GM18858 (cell line): ENCODE results near the gene CUX1.

ENCODE experiments used
- ATAC-seq: cut with Tn5 transposase; IDR thresholded peaks from one replicate; pipeline ENCODE4 v1.9.1; 2021; ENCODE audit not compliant: unreplicated experiment

The CUX1 gene

DNA sequence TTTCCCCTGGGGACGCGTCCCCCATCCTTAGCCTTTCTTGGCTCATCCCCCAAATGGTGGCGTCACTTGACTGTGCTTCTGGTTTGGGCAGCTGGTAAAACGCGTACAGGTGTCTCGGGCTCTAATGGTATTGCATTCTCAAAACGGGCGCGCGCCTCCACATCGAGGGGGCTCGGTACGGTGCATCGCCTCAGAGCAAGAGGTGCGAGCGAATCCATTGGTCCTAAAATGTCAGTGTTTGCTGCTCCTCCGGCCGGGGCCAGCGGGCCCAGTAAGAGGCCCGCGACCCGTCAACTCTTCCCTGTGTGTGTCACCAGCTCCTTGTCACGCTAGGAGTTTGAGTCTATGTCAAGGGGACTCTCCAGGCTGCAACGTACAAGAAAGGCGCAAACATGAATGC lies 378.6 kb downstream of the CUX1 start:
- ATAC-seq, result no peak

DNA sequence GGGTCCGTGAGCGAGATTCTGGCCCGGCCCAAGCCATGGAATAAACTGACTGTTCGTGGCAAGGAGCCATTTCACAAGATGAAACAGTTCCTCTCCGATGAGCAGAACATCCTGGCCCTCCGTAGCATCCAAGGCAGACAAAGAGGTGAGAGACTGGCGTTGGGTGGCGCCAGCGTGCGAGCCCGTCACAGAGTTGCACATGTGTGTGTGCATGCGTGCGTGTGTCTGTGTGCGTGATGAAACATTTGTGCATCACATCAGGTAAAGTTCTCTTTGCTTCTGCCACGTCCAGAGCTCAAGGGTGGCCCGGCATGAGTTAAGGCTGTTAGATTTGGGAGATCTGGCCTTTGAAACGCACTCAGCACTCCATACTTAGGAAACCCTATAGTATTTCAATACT lies 379.7 kb downstream of the CUX1 start:
- ATAC-seq, result no peak

DNA sequence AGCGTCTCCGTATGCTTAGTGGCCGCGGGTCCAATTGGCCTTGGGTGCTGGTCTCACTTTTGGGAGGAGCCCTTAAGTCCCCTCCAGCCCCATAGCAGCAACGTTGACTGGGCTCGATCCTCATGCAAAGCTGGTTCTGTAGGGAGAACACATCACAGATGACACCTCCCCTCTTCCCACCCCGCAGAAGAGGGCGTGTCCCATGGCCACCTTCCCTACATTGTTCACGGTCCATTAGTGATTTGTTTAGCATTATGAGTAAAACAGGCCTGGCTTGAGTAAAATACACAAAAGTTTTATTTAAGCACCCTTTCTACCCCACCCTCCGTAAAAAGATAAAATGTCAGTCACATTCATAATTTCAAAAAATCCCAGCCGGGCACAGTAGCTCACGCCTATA lies 380.2 kb downstream of the CUX1 start:
- no peak for ATAC-seq

DNA sequence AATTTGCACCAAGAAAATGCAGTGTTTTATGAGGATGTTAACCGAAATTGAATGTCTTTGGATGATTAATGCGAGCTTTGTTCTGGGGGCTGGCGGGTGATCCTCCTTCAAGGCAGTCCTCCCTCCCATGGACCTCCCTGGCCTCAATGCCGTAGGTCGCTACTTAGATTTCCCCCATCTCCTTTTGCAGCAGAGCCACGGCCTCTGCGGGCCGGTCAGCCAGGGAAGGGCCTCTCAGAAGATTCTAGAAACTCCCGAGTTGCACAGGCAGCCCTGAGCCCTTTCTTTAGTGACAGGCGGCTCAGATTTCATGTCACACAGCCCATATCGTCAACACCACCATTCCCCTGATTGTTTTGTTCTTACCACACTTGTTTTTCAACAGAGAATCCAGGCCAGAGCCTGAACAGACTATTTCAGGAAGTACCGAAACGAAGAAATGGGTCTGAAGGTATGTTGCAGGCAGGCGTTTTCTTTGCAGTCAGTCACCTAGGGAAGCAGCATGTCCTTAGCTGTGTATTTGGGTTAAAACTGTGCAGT lies 381.1 kb downstream of the CUX1 start:
- ATAC-seq, result no peak

DNA sequence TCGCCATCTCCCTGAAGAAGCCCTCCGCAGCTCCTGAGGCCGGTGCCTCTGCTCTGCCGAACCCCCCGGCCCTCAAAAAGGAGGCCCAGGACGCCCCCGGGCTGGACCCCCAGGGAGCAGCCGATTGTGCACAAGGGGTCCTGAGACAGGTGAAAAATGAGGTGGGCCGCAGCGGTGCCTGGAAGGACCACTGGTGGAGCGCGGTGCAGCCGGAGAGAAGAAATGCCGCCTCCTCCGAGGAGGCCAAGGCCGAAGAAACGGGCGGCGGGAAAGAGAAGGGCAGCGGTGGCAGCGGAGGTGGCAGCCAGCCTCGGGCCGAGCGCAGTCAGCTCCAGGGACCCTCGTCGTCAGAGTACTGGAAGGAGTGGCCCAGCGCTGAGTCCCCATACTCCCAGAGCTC lies 384.1 kb downstream of the CUX1 start:
- ATAC-seq, result no peak

DNA sequence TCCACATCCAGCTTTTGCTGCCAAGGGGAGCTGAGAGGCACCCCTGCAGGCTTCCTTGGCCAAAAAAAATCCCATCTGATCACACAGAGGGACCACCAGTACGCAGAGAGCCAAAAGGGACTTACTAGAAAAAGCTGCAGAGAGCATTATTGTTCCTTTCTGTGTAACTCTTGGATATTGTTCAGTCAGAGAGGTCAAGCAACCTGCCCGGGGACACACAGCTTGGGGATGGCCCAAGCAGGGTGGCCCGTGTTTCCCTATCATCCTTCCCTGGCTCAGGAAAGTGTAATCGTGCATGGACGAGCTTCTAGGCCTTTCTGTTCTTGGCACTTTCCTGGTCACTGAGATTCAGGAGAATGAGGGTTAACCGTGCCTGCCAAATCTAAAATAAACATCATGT lies 385.1 kb downstream of the CUX1 start:
- ATAC-seq, result no peak

DNA sequence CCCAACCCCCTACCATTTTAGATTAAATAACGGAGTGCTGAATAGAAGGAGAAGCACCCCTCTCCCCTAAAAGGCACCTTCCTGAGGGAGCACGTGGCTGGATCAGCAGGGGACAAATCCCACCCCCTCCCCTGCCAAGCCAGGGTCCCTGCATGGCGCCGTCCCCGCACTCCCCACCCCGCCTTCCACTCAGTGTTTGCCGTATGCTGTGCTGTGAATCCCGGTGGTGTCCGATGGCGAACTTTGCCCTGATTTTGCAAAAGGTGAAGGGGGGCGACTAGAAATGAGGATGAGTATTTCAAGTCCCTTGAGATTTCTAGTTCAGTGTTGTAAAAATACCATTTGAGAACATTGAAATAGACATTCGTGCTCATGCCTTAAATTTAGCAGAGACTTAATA lies 385.8 kb downstream of the CUX1 start:
- no peak for ATAC-seq

DNA sequence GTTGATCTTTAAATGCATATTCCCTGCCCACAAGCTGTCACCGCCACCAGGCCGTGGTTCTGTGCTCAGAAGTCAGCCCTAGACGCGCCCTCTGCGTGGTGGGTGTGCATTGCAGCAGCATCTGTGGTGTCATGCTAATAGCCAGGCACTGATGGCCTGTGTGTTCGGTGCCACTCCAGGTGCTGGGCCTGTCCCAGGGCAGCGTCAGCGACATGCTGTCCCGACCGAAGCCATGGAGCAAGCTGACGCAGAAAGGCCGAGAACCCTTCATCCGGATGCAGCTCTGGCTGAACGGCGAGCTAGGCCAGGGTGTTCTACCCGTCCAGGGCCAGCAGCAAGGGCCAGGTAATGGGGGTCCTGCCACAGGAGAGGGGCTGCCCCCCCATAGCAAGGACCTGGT lies 386.8 kb downstream of the CUX1 start:
- no peak for ATAC-seq

DNA sequence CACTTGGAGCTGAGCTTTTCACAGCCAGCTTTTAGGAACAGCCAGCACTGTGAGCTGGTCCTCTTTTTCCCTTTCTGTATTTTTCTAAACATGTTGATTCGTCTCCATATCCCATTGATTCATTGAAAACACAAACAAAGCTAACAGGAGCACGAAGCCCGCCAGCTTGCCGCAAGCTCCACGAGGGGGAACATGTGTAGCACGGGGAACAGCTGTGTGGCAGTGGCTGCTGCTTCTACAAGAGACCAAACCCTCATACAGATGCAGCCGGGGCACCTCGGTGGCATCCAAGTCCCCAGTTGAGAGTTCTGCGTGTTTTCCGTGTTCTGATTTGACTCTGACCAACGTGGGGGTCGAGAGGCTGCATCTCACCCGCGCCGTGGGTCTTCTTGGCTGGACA lies 388.5 kb downstream of the CUX1 start:
- ATAC-seq, result no peak

DNA sequence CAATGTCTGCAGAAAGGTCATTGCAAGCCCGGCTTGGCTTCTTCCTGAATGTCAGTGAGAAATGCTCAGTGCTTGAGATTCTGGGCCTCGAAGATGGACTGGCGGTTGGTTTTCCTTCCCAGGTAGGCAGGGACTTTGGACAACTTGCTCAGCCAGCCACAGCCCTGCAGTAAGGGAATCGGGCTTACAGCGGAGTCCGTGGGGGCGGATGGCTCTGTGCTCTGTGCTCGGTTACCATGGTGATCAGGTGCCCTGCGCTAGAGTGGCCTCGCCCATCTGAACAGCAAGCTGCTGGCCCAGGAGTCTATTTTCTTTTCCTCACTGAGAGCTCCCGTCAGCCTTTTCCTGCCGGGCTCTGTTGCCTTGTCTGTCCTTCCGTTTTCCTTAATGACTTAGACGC lies 391.4 kb downstream of the CUX1 start:
- no peak for ATAC-seq

DNA sequence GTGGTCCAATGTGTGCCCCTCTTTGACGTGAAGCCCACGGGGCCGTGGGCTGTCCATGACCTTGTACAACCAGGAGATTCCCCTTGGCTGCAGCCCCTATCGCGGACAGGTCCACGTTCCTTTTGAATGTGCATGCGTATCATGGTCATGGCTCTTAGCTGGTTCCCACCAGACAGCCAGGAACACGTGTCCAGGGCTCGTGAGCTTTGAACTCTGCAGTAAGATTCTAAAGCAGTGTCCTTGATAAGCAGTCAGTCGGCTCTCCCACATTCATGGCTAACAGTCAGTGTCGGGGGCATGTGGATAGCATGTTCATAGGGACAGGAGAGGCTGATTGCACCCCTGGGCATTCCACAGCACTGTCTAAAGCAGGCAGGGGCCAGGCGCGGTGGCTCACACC lies 393.4 kb downstream of the CUX1 start:
- no peak for ATAC-seq

DNA sequence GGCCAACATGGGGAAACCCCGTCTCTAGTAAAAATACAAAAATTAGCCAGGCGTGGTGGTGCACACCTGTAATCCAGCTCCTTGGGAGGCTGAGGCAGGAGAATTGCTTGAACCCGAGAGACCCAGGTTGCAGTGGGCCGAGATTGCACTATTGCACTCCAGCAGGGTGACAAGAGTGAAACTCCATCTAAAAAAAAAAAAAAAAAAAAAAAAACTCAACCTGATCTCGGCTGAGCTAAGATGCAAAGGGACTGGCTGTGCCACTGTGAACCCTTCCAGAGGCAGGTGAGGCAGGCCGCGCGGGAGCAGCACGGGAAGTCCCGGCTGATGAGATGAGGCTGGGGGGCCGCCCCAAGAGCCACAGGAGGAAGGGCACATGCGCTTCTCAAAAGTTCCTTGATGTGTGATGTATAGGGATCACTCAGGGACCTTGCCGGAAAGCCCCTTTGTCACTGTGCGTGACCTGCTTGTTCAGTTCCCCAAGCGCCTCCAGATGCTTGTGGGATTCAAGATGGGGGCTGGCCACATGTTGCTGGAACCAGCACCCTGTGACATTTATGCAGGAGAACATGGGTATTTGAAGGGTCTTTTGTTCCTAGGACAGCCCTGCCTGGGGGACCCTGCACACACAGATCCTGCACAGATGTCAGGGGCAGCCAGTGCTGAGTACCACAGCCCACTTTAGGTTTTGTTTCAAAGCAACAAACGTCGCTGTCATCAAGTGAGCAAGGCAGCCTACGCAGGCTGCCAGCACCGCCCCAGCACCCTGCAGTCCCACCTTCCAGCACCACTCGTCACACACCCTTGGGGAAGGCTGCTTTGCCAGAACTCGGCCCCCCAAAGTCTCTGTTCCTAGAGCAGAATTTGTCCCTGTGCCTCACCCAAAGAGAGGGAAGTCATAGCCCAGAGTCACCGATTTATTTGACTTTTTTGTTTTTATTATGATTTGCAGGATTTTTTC lies 394.4 kb downstream of the CUX1 start:
- ATAC-seq, result peak; percentile 73

DNA sequence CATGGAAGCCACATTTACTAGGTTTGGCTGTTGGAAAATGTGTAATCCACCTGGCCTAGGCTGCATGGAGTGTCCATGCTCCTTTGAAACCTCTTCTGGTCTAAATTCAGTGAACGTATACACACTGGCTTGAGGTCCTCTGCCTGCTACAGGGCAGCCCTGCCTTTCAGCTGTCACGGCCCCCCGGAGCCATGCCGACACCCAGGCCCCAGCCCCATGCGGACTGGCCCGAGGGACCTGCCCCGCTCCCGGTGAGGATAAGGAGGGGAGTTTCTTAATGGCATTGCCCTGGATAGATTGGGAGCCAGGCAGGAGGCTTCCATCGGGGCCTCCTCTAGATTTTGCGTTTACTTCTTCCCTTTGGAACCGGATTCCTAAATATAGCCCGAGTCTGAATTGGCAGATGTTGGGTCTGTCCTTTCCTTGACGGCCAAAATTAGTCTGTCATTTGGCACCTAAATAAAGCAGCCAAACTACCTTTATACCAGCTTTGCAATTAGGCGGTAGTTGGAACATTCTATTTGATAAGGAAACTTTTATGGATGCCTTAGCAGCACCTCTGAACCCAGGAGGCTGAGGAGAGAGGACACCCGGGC lies 397.1 kb downstream of the CUX1 start:
- ATAC-seq, result no peak

DNA sequence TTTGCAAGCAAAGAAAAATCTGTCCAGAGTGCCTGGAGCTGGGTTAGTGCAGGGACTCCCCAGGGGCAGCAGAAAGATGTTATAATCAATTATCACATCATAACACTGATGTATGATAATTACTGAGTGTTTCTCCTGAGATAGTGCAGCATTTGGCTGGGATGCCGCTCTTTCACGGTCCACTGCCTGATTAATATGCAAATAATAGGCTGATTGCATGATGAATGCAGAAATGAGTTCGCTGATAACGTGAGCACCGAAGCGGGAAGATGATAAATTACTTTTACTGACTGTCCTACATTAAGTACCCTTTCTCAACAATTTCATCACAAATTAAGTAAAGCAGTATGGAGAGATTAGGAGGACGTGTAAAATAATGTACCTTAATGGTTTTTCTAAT lies 397.8 kb downstream of the CUX1 start:
- no peak for ATAC-seq

DNA sequence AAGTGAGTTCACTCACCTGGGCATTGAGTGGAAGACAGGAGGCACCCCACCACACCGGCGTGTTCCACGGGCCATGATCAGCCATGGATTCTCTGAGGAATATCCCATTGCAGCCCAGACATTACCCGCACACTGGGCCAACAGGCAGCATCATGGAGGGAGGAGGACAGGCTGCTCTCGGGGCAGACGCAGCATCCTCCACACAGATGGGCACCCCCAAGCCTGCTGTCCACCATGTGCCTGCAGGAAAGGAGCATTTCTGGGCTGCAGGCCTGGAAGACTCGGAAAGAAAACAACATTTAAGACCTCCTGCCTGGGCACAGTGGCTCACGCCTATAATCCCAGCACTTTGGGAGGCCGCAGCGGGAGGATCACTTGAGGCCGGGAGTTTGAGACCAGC lies 398.3 kb downstream of the CUX1 start:
- ATAC-seq, result no peak

DNA sequence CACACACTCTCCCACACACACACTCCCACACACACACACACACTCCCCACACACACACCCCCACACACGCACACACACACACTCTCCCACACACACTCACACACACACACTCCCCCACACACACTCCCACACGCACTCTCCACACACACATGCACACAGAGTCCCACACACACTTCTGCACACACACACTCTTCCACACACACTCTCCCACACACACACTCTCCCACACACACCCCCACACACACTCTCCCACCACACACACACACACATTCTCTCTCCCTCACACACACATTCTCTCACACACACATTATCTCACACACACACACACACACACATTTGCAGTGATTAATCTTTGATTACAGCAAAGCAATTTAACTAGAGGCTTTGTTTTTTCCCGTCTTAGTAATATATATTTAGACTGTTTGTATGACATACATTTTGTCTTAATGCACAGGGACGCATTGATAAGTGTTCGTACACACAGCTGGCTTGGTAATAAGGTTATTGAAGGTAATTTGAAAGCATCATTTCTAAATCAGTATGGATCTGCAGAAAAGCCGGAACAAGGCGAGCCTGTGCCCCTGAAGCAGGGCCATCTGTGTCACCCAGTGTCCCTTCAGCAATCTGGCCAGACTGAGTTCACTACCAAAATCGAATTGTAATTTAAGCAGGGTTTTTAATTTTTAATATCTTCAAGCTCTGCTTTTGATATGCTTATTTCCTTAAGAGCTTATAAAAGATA lies 399.3 kb downstream of the CUX1 start:
- no peak for ATAC-seq

DNA sequence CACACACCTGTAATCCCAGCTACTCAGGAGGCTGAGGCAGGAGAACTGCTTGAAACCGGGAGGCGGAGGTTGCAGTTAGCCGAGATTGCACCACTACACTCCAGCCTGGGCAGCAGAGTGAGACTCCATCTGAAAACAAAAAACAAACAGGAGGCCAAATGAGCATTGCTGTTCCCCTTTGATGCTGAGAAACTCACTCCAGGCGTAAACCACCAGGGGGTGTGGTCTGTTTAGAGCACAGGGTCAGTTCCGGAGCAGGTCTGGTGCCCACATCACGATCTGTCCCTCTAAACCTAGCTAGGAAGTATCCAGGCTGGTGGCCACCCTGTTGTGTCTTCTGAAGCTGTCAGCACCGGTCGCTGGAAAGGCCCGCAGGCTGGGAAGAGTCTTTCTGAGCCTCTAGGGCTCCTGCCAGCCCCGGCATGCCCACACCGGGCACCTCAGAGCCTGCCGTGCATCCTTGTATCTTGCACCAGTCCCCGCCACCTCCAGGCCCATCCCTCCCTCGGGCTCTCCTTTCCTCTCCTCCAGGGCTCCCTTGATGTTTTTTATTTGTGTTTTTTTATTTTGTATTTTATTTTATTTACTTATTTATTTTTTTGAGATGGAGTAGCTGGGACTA lies 402.9 kb downstream of the CUX1 start:
- ATAC-seq, result no peak

DNA sequence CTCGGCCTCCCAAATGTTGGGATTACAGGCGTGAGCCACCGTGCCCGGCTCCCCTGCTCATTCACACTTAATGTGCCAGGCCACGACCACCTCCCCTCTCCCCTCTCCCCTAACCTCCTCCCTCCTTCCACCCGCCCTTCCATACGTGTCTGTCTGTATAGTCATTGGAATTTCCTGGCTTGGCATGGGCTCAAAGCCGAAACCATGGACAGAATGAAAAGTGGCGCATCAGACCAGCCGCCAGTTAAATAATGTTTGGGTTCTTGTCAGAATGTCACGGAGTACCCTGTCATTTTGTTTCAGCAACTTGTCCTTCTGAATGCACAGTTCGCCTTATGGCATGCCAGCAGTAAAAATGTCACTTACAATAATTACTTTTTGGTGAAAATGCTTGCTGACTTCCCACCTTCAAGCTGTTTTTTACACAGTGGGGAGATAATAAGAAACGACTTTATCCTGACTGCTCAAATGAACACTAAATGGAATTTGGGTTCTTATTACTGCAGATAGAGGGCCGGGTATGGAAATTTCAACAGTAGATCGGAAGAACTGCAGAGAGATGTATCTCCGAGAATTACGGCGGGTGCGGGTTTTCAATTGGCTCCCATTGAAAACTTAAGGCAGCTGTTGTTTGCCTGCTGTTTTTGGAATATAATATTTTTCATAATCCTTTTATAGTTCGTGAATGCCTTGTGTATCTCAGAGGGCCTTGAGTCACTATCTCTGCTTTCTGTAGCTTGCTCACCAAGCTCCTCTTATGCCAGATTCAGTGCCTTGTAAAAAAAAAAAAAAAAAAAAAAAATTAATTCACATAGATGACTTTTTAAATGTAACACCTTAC lies 403.8 kb downstream of the CUX1 start:
- no peak for ATAC-seq

DNA sequence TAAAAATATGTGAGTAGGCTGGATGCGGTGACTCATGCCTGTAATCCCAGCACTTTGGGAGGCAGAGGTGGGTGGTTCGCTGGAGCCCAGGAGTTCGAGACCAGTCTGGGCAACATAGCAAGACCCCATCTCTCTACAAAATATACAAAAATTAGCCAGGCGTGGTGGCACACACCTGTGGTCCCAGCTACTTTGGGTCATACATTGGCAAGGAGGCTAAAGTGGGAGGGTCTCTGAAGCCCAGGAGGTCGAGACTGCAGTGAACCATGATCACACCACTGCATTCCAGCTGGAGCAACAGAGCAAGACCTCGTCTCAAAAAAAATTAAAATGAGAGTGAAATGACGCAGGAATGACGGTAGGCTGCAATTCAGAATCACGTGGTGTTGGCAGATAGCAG lies 404.5 kb downstream of the CUX1 start:
- ATAC-seq, result no peak

DNA sequence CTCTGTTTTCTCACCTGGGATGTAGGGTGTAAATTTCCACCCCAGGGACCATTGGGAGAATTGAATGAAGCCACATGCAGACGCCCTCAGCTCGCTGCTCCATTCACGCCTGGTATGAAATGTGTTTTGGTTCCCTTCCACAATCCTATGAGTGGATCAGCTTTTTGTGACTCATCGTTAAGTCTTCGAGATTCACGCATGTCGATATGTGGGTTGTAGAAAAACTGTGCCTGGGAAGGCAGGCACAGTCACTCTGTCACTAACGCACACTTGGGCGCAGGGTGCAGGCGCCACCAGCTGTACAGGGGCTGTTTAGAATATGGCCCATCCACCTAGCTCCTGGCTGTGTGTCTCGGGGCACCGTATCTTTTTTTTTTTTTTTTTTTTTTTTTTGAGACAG lies 405.0 kb downstream of the CUX1 start:
- ATAC-seq, result no peak
